Sigmoid colon (tissue), 7 donors: Measurements from ENCODE around the gene SYNC. TPM values are rescaled to one million over a fixed set of nuclear protein-coding genes. Genes with fewer than 3 reads are reported as not detected.

ENCODE experiments used
- DNase-seq: peaks from one replicate; pipeline ENCODE4 v3.0.0-alpha.2; 2019
- H3K27ac ChIP-seq, 4 donors: fragments of 200-600 bp; sonication (generic); one replicate each; pipeline ENCODE4 v1.5.1; 2016 to 2019; ENCODE audit warnings: mild to moderate bottlenecking in 1 of 4
- H3K27me3 ChIP-seq, 3 donors: fragments of 200-600 bp; sonication (generic); one replicate each; pipeline ENCODE4 v1.5.1; 2019; ENCODE audit warnings: mild to moderate bottlenecking in 1 of 3
- H3K36me3 ChIP-seq, 4 donors: fragments of 200-600 bp; sonication (generic); one replicate each; pipeline ENCODE4 v1.5.1; 2016 to 2019
- H3K4me1 ChIP-seq, 4 donors: fragments of 200-600 bp; sonication (generic); one replicate each; pipeline ENCODE4 v1.5.1; 2017 to 2019
- H3K4me3 ChIP-seq, 4 donors: fragments of 200-600 bp; sonication (generic); one replicate each; pipeline ENCODE4 v1.5.1; 2017 to 2019; ENCODE audit warnings: mild to moderate bottlenecking in 2 of 4, moderate library complexity in 1 of 4
- H3K9me3 ChIP-seq, 4 donors: fragments of 200-600 bp in 3 of 4; sonication (generic) in 3 of 4; one replicate each; pipeline versions ENCODE4 v1.5.1 to v1.6.1; 2013 to 2019
- EP300 ChIP-seq, 4 donors: sonication (generic); formaldehyde crosslinking; IDR thresholded peaks; one replicate each; pipeline ENCODE4 v1.6.1; 2017; ENCODE audit warnings: antibody characterized with exemption in 4 of 4
- POLR2A ChIP-seq, 2 donors: fragments of 450-650 bp; IDR thresholded peaks; one replicate each; pipeline ENCODE4 v1.6.1; 2016; ENCODE audit warnings: antibody characterized with exemption in 2 of 2, mild to moderate bottlenecking in 2 of 2, moderate library complexity in 2 of 2
- POLR2AphosphoS5 ChIP-seq, 4 donors: sonication (generic); formaldehyde crosslinking; IDR thresholded peaks; one replicate each; pipeline ENCODE4 v1.6.1; 2017; ENCODE audit warnings: antibody characterized with exemption in 4 of 4
- WGBS, 2 donors: extraction: QIAGEN DNeasy Blood & Tissue Kit; methylation state at CpG; one replicate each; pipeline ENCODE4 v1.1.7; 2013; 5-methylcytosine and 5-hydroxymethylcytosine counted together
- intact Hi-C: fragments of 100-400 bp; cut with DNase I; formaldehyde crosslinking; loops from one replicate; pipeline ENCODE4 v1.15.1; 2023
- polyA plus RNA-seq, 3 donors: library from polyadenylated mRNA; stranded (reverse); fragments of 200-250 nt; gene quantifications; one replicate each; pipeline ENCODE4 v1.2.3, GENCODE V29; 2013
- total RNA-seq, 4 donors: library from RNA; depleted of rRNA; stranded (reverse); fragments of >200 nt; gene quantifications; one replicate each; pipeline ENCODE4 v1.1.0, GENCODE V29; 2016
- TF ChIP-seq, protein P1 (sequence below), 4 experiments: fragments of 450-650 bp in 3 of 4; fragments of 200-600 bp in 1 of 4; IDR thresholded peaks; one replicate each; pipeline ENCODE4 v1.5.1; 2016 to 2019; ENCODE audit warnings: antibody characterized with exemption in 4 of 4, mild to moderate bottlenecking in 3 of 4, moderate library complexity in 2 of 4
- donor health status: healthy with polysubstance abuse.
- donor health status: Bipolar disorder and iron deficiency.
- donor health status: healthy.

The SYNC gene
- total and polyA plus RNA-seq, 7 donors, result 6.9 to 87.5 (median 22.5) TPM

DNA sequence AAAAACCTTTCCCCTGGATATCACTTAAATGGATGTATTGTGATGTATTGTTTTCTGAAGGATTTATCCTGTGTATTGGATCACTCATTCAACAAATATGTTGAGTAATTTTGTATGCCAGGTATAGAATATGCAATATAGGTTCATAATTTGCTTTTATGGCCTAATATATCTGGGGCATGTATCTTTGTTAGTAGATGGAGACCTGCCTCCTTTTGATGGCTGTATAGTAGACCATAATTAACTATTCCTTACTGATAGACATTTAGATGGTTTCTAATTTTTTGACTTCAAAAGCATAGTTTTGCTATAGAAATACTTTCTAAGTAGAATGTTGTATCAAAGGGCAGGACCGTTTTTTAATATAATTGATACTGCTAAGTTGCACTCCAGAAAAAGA, 43.0 kb downstream of the SYNC start:
- Histone ChIP-seq H3K4me3 (no peak overlapping the region), H3K27me3 (no peaks in the 10 kb centered on the region), H3K4me1 (peaks cover 0 to 14% (median 0%) of the 10 kb centered on the region in 4 donors), H3K9me3 (no peaks in the 10 kb centered on the region), H3K27ac (no peak overlapping the region), H3K36me3 (peaks cover 20 to 97% (median 44%) of the 10 kb centered on the region in 4 donors)
- DNase-seq, result no peak
- 90 to 93% methylated on average over 1 of the region's 1 CpG for WGBS, 2 donors
- TF ChIP-seq POLR2AphosphoS5 (IDR thresholded peaks at IDR 0.05) (no peak), POLR2A (IDR thresholded peaks at IDR 0.05) (no peak), EP300 (IDR thresholded peaks at IDR 0.05) (no peak)
- TF ChIP-seq, protein P1, sequence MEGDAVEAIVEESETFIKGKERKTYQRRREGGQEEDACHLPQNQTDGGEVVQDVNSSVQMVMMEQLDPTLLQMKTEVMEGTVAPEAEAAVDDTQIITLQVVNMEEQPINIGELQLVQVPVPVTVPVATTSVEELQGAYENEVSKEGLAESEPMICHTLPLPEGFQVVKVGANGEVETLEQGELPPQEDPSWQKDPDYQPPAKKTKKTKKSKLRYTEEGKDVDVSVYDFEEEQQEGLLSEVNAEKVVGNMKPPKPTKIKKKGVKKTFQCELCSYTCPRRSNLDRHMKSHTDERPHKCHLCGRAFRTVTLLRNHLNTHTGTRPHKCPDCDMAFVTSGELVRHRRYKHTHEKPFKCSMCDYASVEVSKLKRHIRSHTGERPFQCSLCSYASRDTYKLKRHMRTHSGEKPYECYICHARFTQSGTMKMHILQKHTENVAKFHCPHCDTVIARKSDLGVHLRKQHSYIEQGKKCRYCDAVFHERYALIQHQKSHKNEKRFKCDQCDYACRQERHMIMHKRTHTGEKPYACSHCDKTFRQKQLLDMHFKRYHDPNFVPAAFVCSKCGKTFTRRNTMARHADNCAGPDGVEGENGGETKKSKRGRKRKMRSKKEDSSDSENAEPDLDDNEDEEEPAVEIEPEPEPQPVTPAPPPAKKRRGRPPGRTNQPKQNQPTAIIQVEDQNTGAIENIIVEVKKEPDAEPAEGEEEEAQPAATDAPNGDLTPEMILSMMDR (IDR thresholded peaks at IDR 0.05), result no peak
- intact Hi-C loops, result no loop called here

DNA sequence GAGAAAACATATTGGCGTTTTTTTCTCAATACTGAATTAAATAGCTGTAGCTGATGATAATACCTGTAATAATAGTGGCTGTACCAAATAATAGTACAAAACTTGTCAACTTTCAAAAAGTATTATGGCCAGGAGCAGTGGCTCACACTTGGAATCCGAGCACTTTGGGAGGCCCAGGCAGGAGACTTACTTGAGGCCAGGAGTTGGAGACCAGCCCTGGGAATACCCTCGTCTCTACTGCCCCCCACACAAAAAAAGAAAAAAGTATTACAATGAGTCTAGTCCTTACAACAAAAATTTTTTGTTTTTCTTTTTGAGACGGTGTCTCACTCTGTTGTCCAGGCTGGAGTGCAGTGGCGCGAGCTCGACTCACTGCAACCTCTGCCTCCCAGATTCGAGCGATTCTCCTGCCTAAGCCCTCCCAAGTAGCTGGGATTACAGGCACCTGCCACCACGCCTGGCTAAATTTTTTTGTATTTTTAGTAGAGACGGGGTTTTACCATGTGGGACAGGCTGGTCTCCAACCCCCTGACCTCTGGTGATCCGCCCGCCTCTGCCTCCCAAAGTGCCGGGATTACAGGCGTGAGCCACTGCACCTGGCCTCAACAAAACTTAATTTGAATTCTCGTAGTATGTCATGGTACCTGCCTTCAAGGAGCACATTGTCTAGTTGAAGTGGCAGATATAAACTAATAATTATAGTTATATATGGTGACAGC, 50.2 kb downstream of the SYNC start:
- peak overlapping the region in 3 of 4 donors; percentile 70 to 77 (median 71) for H3K4me3 ChIP-seq
- TF ChIP-seq EP300 (IDR thresholded peaks at IDR 0.05), result no peak
- no peak for TF ChIP-seq POLR2A (IDR thresholded peaks at IDR 0.05)
- TF ChIP-seq, protein P1 (IDR thresholded peaks at IDR 0.05), result no peak
- no peak for TF ChIP-seq POLR2AphosphoS5 (IDR thresholded peaks at IDR 0.05)
- H3K27ac ChIP-seq, result peak overlapping the region; percentile 94 to 99 (median 97)
- no peak for DNase-seq
- no peaks in the 10 kb centered on the region for H3K9me3 ChIP-seq
- H3K36me3 ChIP-seq, result peaks cover 15 to 52% (median 18%) of the 10 kb centered on the region in 4 donors
- 88 to 89% methylated on average over 16 of the region's 16 CpGs for WGBS, 2 donors
- H3K4me1 ChIP-seq, result peaks cover 0 to 63% (median 41%) of the 10 kb centered on the region in 4 donors
- H3K27me3 ChIP-seq, result no peaks in the 10 kb centered on the region
- intact Hi-C loops, result loop anchor here (5.0 kb wide), 2 partner anchors 50 to 155 kb away; partner anchors contain the start of gene SYNC

DNA sequence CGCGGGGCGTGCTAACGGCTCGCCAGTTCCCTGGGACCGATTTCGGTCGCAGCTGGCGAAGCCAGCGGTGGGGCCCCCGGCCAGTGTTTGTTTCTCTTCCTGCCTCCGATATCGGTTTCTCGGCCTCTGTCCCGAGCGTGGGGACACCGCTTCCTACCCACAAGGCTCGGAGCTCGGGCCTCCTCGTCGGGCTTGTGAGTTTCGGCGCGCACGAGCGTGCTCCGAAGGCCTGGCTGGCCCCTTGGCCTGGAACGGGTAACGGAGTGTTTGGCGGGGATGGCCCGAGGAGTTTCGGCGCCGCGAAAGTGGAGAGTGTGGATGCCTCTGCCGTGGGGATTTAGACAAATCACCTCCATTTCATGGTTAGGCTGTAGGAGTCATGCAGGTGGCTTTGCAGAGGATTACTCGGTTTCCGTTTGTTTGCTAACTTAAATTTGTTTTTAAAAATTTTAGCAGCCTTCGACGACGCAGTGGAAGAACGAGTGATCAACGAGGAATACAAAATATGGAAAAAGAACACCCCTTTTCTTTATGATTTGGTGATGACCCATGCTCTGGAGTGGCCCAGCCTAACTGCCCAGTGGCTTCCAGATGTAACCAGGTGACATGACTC, 51.0 kb downstream of the SYNC start:
- intact Hi-C loops, result loop anchor here (2.0 to 5.0 kb wide), 3 partner anchors 51 to 165 kb away; partner anchors contain the start of genes S100PBP, SYNC and YARS1

DNA sequence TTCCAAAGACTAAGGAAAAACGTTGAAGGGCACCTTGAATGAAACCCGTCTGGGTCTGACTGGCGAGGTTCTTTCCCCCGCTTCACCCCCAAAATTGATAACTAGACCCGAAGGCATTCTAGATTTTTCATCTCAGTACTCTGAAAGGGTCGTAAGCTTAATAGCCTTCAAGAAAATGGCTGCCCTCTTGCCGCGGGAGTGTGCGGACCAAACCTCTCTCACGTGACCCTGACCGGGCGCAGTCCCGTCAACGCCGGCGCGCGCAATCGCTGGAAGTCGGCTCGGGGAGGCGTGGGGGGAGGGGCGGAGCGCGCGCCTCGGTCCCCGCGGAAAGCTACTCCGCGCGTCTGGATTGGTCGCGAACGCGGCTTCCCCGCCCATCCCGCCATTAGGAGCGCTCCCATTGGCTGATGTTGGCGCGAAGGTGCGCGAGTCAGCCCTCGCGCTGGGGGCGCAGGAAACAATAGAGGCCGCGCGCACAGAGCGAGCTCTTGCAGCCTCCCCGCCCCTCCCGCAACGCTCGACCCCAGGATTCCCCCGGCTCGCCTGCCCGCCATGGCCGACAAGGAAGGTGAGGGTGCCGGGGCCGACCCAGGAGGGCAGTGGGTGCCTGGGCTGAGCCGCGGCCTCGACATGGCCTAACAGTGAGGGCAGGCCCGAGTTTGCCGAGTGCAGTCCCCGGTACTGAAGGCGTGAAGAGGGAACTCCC, 51.7 kb downstream of the SYNC start, which contains the start of gene RBBP4:
RBBP4 (plus strand) TSS at position 457 of the 709 bp plus-strand sequence; CDS start at position 556, 99 bp downstream.
- Histone ChIP-seq H3K4me3 (peak within 1 kb of the TSS; percentile 63 to 77 (median 70)), H3K4me1 (peaks cover 0 to 62% (median 41%) of the 10 kb centered on the region in 4 donors), H3K27ac (peak within 1 kb of the TSS; percentile 94 to 99 (median 97)), H3K27me3 (no peaks in the 10 kb centered on the region), H3K36me3 (peaks cover under 1 to 40% (median 14%) of the 10 kb centered on the region in 4 donors), H3K9me3 (no peaks in the 10 kb centered on the region)
- 0% methylated on average over 67 of the region's 67 CpGs for WGBS, 2 donors
- DNase-seq, result peak; percentile 99
- TF ChIP-seq, protein P1 (IDR thresholded peaks at IDR 0.05), result peak in 1 of 4 experiments; percentile 18
- TF ChIP-seq EP300 (IDR thresholded peaks at IDR 0.05), result peak in 1 of 4 donors; percentile 38
- TF ChIP-seq POLR2AphosphoS5 (IDR thresholded peaks at IDR 0.05), result peak; percentile 93 to 98 (median 96)
- peak; percentile 86 to 88 for TF ChIP-seq POLR2A (IDR thresholded peaks at IDR 0.05)
- intact Hi-C loops, result loop anchor here (2.0 to 5.0 kb wide), 3 partner anchors 51 to 166 kb away; partner anchors contain the start of genes S100PBP, SYNC and YARS1

More for the DNA sequence above, 51.0 kb downstream of the SYNC start:
- Histone ChIP-seq H3K27ac (peak overlapping the region; percentile 94 to 99 (median 97)), H3K36me3 (peaks cover 7 to 46% (median 14%) of the 10 kb centered on the region in 4 donors), H3K9me3 (no peaks in the 10 kb centered on the region), H3K4me1 (peaks cover 0 to 63% (median 41%) of the 10 kb centered on the region in 4 donors), H3K4me3 (peak overlapping the region; percentile 63 to 77 (median 70)), H3K27me3 (no peaks in the 10 kb centered on the region)
- WGBS, 2 donors, result 1% methylated on average over 43 of the region's 43 CpGs
- TF ChIP-seq POLR2AphosphoS5 (IDR thresholded peaks at IDR 0.05) (no peak), POLR2A (IDR thresholded peaks at IDR 0.05) (no peak), EP300 (IDR thresholded peaks at IDR 0.05) (no peak)
- TF ChIP-seq, protein P1 (IDR thresholded peaks at IDR 0.05), result no peak
- no peak for DNase-seq
